AG10803 (cell line): ENCODE measurements around the gene GPC1.

ENCODE experiments used
- DNase-seq: peaks from one replicate; pipeline ENCODE4 v3.0.0; 2010; ENCODE audit warnings: low read depth
- H3K4me3 ChIP-seq: 2 replicates; pipeline ENCODE4 v1.5.1; 2011; ENCODE audit warnings: mild to moderate bottlenecking, low read length, control low read depth
- CTCF ChIP-seq: conservative IDR thresholded peaks from 2 replicates; pipeline ENCODE4 v1.5.1; 2011; ENCODE audit warnings: mild to moderate bottlenecking, low read length, control low read depth, inconsistent platforms

Gene GPC1

GRCh38 chr2:240419271-240419670 is 16.2 kb upstream of the GPC1 start:
- no peak for DNase-seq
- TF ChIP-seq CTCF, result no peak

GRCh38 chr2:240419723-240420122 is 15.7 kb upstream of the GPC1 start:
- no peak for TF ChIP-seq CTCF
- DNase-seq, result peak; percentile 12
- no peak overlapping the region for H3K4me3 ChIP-seq

More at GRCh38 chr2:240419271-240419670, 16.2 kb upstream of the GPC1 start:
- no peak overlapping the region for H3K4me3 ChIP-seq

- DNase-seq, result no peak
- H3K4me3 ChIP-seq, result no peak overlapping the region
- TF ChIP-seq CTCF, result no peak
These were observed 15.0 kb upstream of the GPC1 start for GRCh38 chr2:240420206-240421104.

- DNase-seq, result no peak
- TF ChIP-seq CTCF, result no peak
- H3K4me3 ChIP-seq, result no peak overlapping the region
These were observed 14.1 kb upstream of the GPC1 start for GRCh38 chr2:240421381-240421780.

GRCh38 chr2:240422658-240423329 is 12.7 kb upstream of the GPC1 start:
- TF ChIP-seq CTCF, result no peak
- no peak overlapping the region for H3K4me3 ChIP-seq
- DNase-seq, result no peak

- H3K4me3 ChIP-seq, result no peak overlapping the region
- no peak for DNase-seq
- no peak for TF ChIP-seq CTCF
These were observed 11.7 kb upstream of the GPC1 start for GRCh38 chr2:240423788-240424191.
